ENCODE results near the gene CELF5.

DNA sequence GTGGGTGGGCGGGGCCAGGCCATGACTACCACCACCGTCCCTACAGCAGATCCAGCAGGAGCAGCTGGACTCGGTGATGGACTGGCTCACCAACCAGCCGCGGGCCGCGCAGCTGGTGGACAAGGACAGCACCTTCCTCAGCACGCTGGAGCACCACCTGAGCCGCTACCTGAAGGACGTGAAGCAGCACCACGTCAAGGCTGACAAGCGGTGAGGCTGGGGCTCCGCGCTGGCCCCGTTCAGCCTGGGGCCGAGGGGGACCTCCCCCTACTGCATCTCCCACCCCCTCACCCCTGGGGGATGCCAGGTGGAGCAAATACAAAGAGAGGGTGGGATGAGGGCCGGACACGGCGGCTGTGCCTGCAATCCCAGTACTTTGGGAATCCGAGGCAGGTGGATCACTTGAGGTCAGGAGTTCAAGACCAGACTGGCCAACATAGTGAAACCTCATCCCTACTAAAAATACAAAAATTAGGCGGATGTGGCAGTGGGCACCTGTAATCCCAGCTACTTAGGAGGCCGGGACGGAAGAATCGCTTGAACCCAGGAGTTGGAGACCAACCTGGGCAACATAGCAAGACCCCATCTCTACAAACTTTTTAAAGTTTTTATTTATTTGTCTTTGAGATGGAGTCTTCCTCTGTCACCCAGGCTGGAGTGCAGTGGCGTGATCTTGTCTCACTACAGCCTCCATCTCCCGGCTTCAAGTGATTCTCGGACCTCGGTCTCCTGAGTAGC, 18.1 kb upstream of the CELF5 start:
- TF ChIP-seq, protein P1, sequence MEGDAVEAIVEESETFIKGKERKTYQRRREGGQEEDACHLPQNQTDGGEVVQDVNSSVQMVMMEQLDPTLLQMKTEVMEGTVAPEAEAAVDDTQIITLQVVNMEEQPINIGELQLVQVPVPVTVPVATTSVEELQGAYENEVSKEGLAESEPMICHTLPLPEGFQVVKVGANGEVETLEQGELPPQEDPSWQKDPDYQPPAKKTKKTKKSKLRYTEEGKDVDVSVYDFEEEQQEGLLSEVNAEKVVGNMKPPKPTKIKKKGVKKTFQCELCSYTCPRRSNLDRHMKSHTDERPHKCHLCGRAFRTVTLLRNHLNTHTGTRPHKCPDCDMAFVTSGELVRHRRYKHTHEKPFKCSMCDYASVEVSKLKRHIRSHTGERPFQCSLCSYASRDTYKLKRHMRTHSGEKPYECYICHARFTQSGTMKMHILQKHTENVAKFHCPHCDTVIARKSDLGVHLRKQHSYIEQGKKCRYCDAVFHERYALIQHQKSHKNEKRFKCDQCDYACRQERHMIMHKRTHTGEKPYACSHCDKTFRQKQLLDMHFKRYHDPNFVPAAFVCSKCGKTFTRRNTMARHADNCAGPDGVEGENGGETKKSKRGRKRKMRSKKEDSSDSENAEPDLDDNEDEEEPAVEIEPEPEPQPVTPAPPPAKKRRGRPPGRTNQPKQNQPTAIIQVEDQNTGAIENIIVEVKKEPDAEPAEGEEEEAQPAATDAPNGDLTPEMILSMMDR (IDR thresholded peaks at IDR 0.05), result no peak
- TF ChIP-seq POLR2A (IDR thresholded peaks at IDR 0.05) (no peak), EP300 (IDR thresholded peaks at IDR 0.05) (no peak)

Measured in ovary (tissue), 3 donors.